OCI-LY7 (cell line): ENCODE results near the gene COL6A2.

Experiments used
- EZH2phosphoT487 ChIP-seq: fragments of 200-600 bp; sonication (generic); IDR thresholded peaks from 2 replicates; pipeline ENCODE4 v1.6.1; 2018; ENCODE audit warnings: low read depth, borderline replicate concordance, mild to moderate bottlenecking, mixed run types, antibody characterized with exemption, low read length, moderate library complexity, mixed read lengths
- TF ChIP-seq, protein P1 (sequence below): fragments of 200-600 bp; sonication (generic); conservative IDR thresholded peaks from 2 replicates; pipeline ENCODE4 v1.5.1; 2014; ENCODE audit warnings: mild to moderate bottlenecking, antibody characterized with exemption, low read length, moderate library complexity, mixed read lengths

DNA sequence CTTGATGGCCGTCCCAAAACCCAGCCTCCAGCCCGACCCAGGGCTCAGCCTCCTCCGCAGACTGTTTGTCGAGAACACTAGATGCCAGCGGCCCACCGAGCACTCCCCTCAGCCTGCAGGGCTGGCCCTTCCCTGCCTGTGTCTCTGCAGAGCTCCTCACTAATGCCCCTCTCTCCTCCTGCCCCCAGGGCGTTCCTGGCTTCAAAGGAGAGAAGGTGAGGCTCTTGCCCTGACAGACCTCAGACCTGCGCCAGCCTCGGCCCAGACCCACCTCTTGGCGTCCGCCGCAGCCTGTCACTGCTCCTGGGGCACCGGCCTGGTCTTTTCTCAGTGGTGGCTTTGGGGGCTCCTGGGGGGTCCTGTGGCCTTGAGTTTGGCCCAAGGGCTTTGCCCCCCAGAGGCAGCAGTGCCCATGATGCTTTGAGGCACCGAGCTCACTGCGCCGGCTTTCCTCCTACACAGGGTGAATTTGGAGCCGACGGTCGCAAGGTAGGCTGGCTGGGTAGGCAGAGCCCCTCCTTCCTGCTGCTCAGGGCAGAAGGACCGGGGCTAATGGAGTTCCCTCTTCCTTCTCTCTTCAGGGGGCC lies 18.4 kb downstream of the COL6A2 start:
- TF ChIP-seq, protein P1, sequence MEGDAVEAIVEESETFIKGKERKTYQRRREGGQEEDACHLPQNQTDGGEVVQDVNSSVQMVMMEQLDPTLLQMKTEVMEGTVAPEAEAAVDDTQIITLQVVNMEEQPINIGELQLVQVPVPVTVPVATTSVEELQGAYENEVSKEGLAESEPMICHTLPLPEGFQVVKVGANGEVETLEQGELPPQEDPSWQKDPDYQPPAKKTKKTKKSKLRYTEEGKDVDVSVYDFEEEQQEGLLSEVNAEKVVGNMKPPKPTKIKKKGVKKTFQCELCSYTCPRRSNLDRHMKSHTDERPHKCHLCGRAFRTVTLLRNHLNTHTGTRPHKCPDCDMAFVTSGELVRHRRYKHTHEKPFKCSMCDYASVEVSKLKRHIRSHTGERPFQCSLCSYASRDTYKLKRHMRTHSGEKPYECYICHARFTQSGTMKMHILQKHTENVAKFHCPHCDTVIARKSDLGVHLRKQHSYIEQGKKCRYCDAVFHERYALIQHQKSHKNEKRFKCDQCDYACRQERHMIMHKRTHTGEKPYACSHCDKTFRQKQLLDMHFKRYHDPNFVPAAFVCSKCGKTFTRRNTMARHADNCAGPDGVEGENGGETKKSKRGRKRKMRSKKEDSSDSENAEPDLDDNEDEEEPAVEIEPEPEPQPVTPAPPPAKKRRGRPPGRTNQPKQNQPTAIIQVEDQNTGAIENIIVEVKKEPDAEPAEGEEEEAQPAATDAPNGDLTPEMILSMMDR, result no peak
- no peak for TF ChIP-seq EZH2phosphoT487
